GM18951 (cell line): ENCODE measurements around the gene NRF1.

Source experiments
- POLR2A ChIP-seq: IDR thresholded peaks from 4 replicates; pipeline ENCODE4 v1.6.1; 2011; ENCODE audit warnings: mild to moderate bottlenecking; ENCODE audit not compliant: insufficient read length, insufficient read depth; ENCODE audit errors: extremely low read depth
- in situ Hi-C: fragments of 300-500 bp; cut with MboI; formaldehyde crosslinking; loops from one replicate; pipeline ENCODE4 v1.12.0; 2022; ENCODE audit warnings: low sequenced_read_pairs, mixed read lengths, inconsistent platforms; ENCODE audit not compliant: unreplicated experiment

The NRF1 gene

GRCh38 chr7:129613016-129613337 lies 1.5 kb downstream of the NRF1 start:
- no peak for TF ChIP-seq POLR2A
- in situ Hi-C loops: no loop called here

- TF ChIP-seq POLR2A: no peak
- in situ Hi-C loops: no loop called here
Measured at GRCh38 chr7:129615018-129615417, 3.5 kb downstream of the NRF1 start.

GRCh38 chr7:129616530-129616929 lies 5.0 kb downstream of the NRF1 start:
- no peak for TF ChIP-seq POLR2A
- in situ Hi-C loops: no loop called here

GRCh38 chr7:129617178-129617577 lies 5.7 kb downstream of the NRF1 start:
- in situ Hi-C loops: no loop called here

GRCh38 chr7:129617652-129618051 lies 6.1 kb downstream of the NRF1 start:
- in situ Hi-C loops: no loop called here
- no peak for TF ChIP-seq POLR2A

More at GRCh38 chr7:129617178-129617577, 5.7 kb downstream of the NRF1 start:
- no peak for TF ChIP-seq POLR2A

- TF ChIP-seq POLR2A: no peak
- in situ Hi-C loops: loop anchor here (25.0 kb wide), 1 partner anchor 265 kb away; no protein-coding TSS in a partner anchor
Measured at GRCh38 chr7:129626896-129627295, 15.4 kb downstream of the NRF1 start.

- no peak for TF ChIP-seq POLR2A
- in situ Hi-C loops: loop anchor here (25.0 kb wide), 1 partner anchor 268 kb away; no protein-coding TSS in a partner anchor
Measured at GRCh38 chr7:129630341-129630740, 18.8 kb downstream of the NRF1 start.

GRCh38 chr7:129634361-129635034 lies 23.0 kb downstream of the NRF1 start:
- in situ Hi-C loops: loop anchor here (25.0 kb wide), 1 partner anchor 272 kb away; no protein-coding TSS in a partner anchor
- no peak for TF ChIP-seq POLR2A

GRCh38 chr7:129635300-129636029 lies 23.9 kb downstream of the NRF1 start:
- in situ Hi-C loops: loop anchor here (25.0 kb wide), 1 partner anchor 273 kb away; no protein-coding TSS in a partner anchor

GRCh38 chr7:129636030-129636550 lies 24.6 kb downstream of the NRF1 start:
- in situ Hi-C loops: loop anchor here (25.0 kb wide), 1 partner anchor 274 kb away; no protein-coding TSS in a partner anchor

More at GRCh38 chr7:129635300-129636029, 23.9 kb downstream of the NRF1 start:
- no peak for TF ChIP-seq POLR2A

- in situ Hi-C loops: loop anchor here (25.0 kb wide), 1 partner anchor 274 kb away; no protein-coding TSS in a partner anchor
- TF ChIP-seq POLR2A: no peak
Measured at GRCh38 chr7:129636641-129637040, 25.1 kb downstream of the NRF1 start.

- TF ChIP-seq POLR2A: no peak
- in situ Hi-C loops: loop anchor here (25.0 kb wide), 1 partner anchor 278 kb away; no protein-coding TSS in a partner anchor
Measured at GRCh38 chr7:129640400-129640799, 28.9 kb downstream of the NRF1 start.

- in situ Hi-C loops: loop anchor here (25.0 kb wide), 1 partner anchor 281 kb away; no protein-coding TSS in a partner anchor
- no peak for TF ChIP-seq POLR2A
Measured at GRCh38 chr7:129642871-129643549, 31.5 kb downstream of the NRF1 start.

- in situ Hi-C loops: loop anchor here (25.0 kb wide), 1 partner anchor 281 kb away; no protein-coding TSS in a partner anchor
- TF ChIP-seq POLR2A: no peak
Measured at GRCh38 chr7:129643550-129644170, 32.1 kb downstream of the NRF1 start.
